ENCODE data around the gene SNRNP35.
"Not testable (repeated sequence)": the region's sequence is repeated elsewhere in the genome, so short reads cannot be mapped to it uniquely, and the experiment has no call there.

SNRNP35 gene

GRCh38 chr12:123457980-123458779 is at the start of gene SNRNP35:
TSS of gene SNRNP35 (plus strand) at chr12:123458139. CDS start at chr12:123465541, 7,402 bp downstream.
- DNase-seq = peak; percentile 86

- not testable (repeated sequence) for DNase-seq
These were observed 49.3 kb upstream of the SNRNP35 start for GRCh38 chr12:123408619-123409018.

- DNase-seq = not testable (repeated sequence)
These were observed 48.5 kb upstream of the SNRNP35 start for GRCh38 chr12:123409284-123410040.

- DNase-seq = no peak
These were observed 47.9 kb upstream of the SNRNP35 start for GRCh38 chr12:123410041-123410412.

GRCh38 chr12:123421314-123421713 is 36.6 kb upstream of the SNRNP35 start:
- DNase-seq = no peak

- DNase-seq = peak; percentile 24
These were observed 30.7 kb upstream of the SNRNP35 start for GRCh38 chr12:123427036-123427769.

- DNase-seq = no peak
These were observed 29.3 kb upstream of the SNRNP35 start for GRCh38 chr12:123428591-123428990.

GRCh38 chr12:123429101-123429500 is 28.8 kb upstream of the SNRNP35 start:
- not testable (repeated sequence) for DNase-seq

- peak; percentile 53 for DNase-seq
These were observed 25.8 kb upstream of the SNRNP35 start for GRCh38 chr12:123431951-123432817.

- DNase-seq = no peak
These were observed 24.3 kb upstream of the SNRNP35 start for GRCh38 chr12:123433615-123434014.

- no peak for DNase-seq
These were observed 22.3 kb upstream of the SNRNP35 start for GRCh38 chr12:123435636-123436016.

- peak; percentile 97 for DNase-seq
These were observed 21.6 kb upstream of the SNRNP35 start, which contains the start of gene RILPL2 for GRCh38 chr12:123436017-123436964. TSS of gene RILPL2 (minus strand) at chr12:123436684. CDS start at chr12:123436420, 264 bp downstream.

- DNase-seq = no peak
These were observed 16.3 kb upstream of the SNRNP35 start for GRCh38 chr12:123441523-123442164.

- DNase-seq = no peak
These were observed 15.2 kb upstream of the SNRNP35 start for GRCh38 chr12:123442774-123443173.

GRCh38 chr12:123444092-123445026 is 13.6 kb upstream of the SNRNP35 start:
- DNase-seq = no peak

- DNase-seq = no peak
These were observed 12.3 kb upstream of the SNRNP35 start for GRCh38 chr12:123445388-123446332.

- no peak for DNase-seq
These were observed 11.6 kb upstream of the SNRNP35 start for GRCh38 chr12:123446333-123446713.

- DNase-seq = no peak
These were observed 8.6 kb upstream of the SNRNP35 start for GRCh38 chr12:123449249-123449733.

Measured in activated CD4-positive, alpha-beta T cell treated with anti-CD3 and anti-CD28 coated beads for 48 hours (primary cell).